Fibroblast of skin of left biceps (primary cell): ENCODE data around the gene LRP3.
A peak's percentile ranks its signal among the peaks of the same experiment; 100 is the strongest.
"Not testable (repeated sequence)": the region's sequence is repeated elsewhere in the genome, so short reads cannot be mapped to it uniquely, and the experiment has no call there.

Experiments used
- DNase-seq, 2 experiments: peaks; one replicate each; pipeline ENCODE4 v3.0.0-alpha.2; 2013; ENCODE audit warnings: low read depth in 2 of 2

LRP3 gene

GRCh38 chr19:33216198-33216830 is 22.2 kb downstream of the LRP3 start:
- no peak for DNase-seq

GRCh38 chr19:33217881-33218280 is 23.8 kb downstream of the LRP3 start:
- no peak for DNase-seq

GRCh38 chr19:33219261-33219815 is 25.2 kb downstream of the LRP3 start:
- DNase-seq = no peak

- DNase-seq = no peak
Measured at GRCh38 chr19:33220115-33220514, 26.0 kb downstream of the LRP3 start.

GRCh38 chr19:33220735-33221134 is 26.6 kb downstream of the LRP3 start:
- DNase-seq = no peak

- DNase-seq = no peak
Measured at GRCh38 chr19:33221638-33222037, 27.5 kb downstream of the LRP3 start.

GRCh38 chr19:33222255-33222654 is 28.1 kb downstream of the LRP3 start:
- not testable (repeated sequence) for DNase-seq

GRCh38 chr19:33224694-33225457 is 30.7 kb downstream of the LRP3 start:
- no peak for DNase-seq

- DNase-seq = no peak
Measured at GRCh38 chr19:33225458-33225926, 31.4 kb downstream of the LRP3 start, which contains the start of gene SLC7A10. Gene SLC7A10 (minus strand): TSS chr19:33225850. CDS start chr19:33225703, 147 bp downstream.

GRCh38 chr19:33226550-33227241 is 32.6 kb downstream of the LRP3 start:
- no peak for DNase-seq

- no peak for DNase-seq
Measured at GRCh38 chr19:33227242-33227650, 33.1 kb downstream of the LRP3 start.

- DNase-seq = no peak
Measured at GRCh38 chr19:33227870-33228599, 33.9 kb downstream of the LRP3 start.

GRCh38 chr19:33229962-33230361 is 35.8 kb downstream of the LRP3 start:
- DNase-seq = no peak

- no peak for DNase-seq
Measured at GRCh38 chr19:33231511-33231910, 37.4 kb downstream of the LRP3 start.

GRCh38 chr19:33232656-33233055 is 38.5 kb downstream of the LRP3 start:
- DNase-seq = no peak

GRCh38 chr19:33233056-33233873 is 39.1 kb downstream of the LRP3 start:
- no peak for DNase-seq

- DNase-seq = no peak
Measured at GRCh38 chr19:33234092-33234491, 40.0 kb downstream of the LRP3 start.

- DNase-seq = no peak
Measured at GRCh38 chr19:33234736-33235135, 40.6 kb downstream of the LRP3 start.

- DNase-seq = peak; percentile 9 to 13
Measured at GRCh38 chr19:33235269-33235995, 41.3 kb downstream of the LRP3 start.

GRCh38 chr19:33235996-33236350 is 41.8 kb downstream of the LRP3 start:
- no peak for DNase-seq
